K562 (cell line): ENCODE results near the gene CTDNEP1. TPM values are rescaled to one million over a fixed set of nuclear protein-coding genes. Genes with fewer than 3 reads are reported as not detected.
A peak's percentile ranks its signal among the peaks of the same experiment; 100 is the strongest.

Source experiments
- CBX8 ChIP-seq: fragments of 200-600 bp; sonication (generic); IDR thresholded peaks from 2 replicates; pipeline ENCODE4 v1.6.1; 2012; ENCODE audit warnings: borderline replicate concordance, mixed run types, low read depth, mild to moderate bottlenecking, moderate library complexity, mixed read lengths, low read length, control low read depth, inconsistent platforms; ENCODE audit not compliant: poor library complexity, severe bottlenecking; ENCODE audit errors: extremely low read depth
- CTCF ChIP-seq, 3 experiments: IDR thresholded peaks in 2 of 3; conservative IDR thresholded peaks in 1 of 3; 2 replicates each; pipeline ENCODE4 v1.5.1; 2011 to 2012; ENCODE audit warnings: low read length in 3 of 3, mild to moderate bottlenecking in 3 of 3, control low read depth in 2 of 3, improper control_type of control experiment in 1 of 3, inconsistent platforms in 1 of 3, low read depth in 1 of 3, mixed read lengths in 1 of 3, moderate library complexity in 1 of 3; ENCODE audit not compliant: insufficient read depth in 2 of 3
- E4F1 ChIP-seq: fragments of 250-450 bp; sonication (Bioruptor Pico); IDR thresholded peaks from 2 replicates; pipeline ENCODE4 v1.5.0; 2021; ENCODE audit warnings: mild to moderate bottlenecking, borderline replicate concordance
- ILF3 ChIP-seq: fragments of 450-650 bp; IDR thresholded peaks from 2 replicates; pipeline ENCODE4 v1.6.1; 2018; ENCODE audit warnings: antibody characterized with exemption, mild to moderate bottlenecking, moderate library complexity, borderline replicate concordance
- NONO ChIP-seq, 2 experiments: fragments of 200-400 bp in 1 of 2; fragments of 450-650 bp in 1 of 2; formaldehyde crosslinking in 1 of 2; IDR thresholded peaks; 2 replicates each; pipeline ENCODE4 v1.6.1; 2017; ENCODE audit warnings: low read depth in 2 of 2, mild to moderate bottlenecking in 2 of 2, moderate library complexity in 2 of 2, low read length in 1 of 2
- RBM34 ChIP-seq: fragments of 200-400 bp; formaldehyde crosslinking; IDR thresholded peaks from 2 replicates; pipeline ENCODE4 v1.6.1; 2018; ENCODE audit warnings: low read length, borderline replicate concordance; ENCODE audit not compliant: insufficient read depth
- RFX7 ChIP-seq: fragments of 250-450 bp; sonication (Bioruptor Pico); IDR thresholded peaks from 2 replicates; pipeline ENCODE4 v1.5.1; 2021; ENCODE audit warnings: mild to moderate bottlenecking
- SMAD4 ChIP-seq: fragments of 250-450 bp; sonication (Bioruptor Pico); conservative IDR thresholded peaks from 2 replicates; pipeline ENCODE4 v1.8.0; 2021; ENCODE audit warnings: inconsistent platforms, mild to moderate bottlenecking, moderate library complexity
- SMC3 ChIP-seq: conservative IDR thresholded peaks from 2 replicates; pipeline ENCODE4 v1.6.1; 2011; ENCODE audit warnings: low read depth, low read length, improper control_type of control experiment; ENCODE audit not compliant: insufficient read depth
- TBL1XR1 ChIP-seq, 2 experiments: IDR thresholded peaks; 2 replicates each; pipeline ENCODE4 v1.6.1; 2012; ENCODE audit warnings: improper control_type of control experiment in 2 of 2, low read length in 2 of 2, mild to moderate bottlenecking in 1 of 2
- ZBTB7A ChIP-seq: IDR thresholded peaks from 2 replicates; pipeline ENCODE4 v1.6.1; 2011; ENCODE audit warnings: low read depth, mild to moderate bottlenecking, low read length, moderate library complexity, borderline replicate concordance; ENCODE audit not compliant: control insufficient read depth
- ZNF232 ChIP-seq: sonication (generic); formaldehyde crosslinking; IDR thresholded peaks from 2 replicates; pipeline ENCODE4 v1.8.0; 2022; ENCODE audit warnings: mild to moderate bottlenecking, missing genetic modification reagents
- ZNF785 ChIP-seq: fragments of 250-450 bp; sonication (Bioruptor Pico); IDR thresholded peaks from 2 replicates; pipeline ENCODE4 v1.4.0; 2020; ENCODE audit warnings: mild to moderate bottlenecking
- polyA plus RNA-seq, 8 experiments: library from polyadenylated mRNA; depleted of rRNA in 4 of 8; stranded (reverse) in 5 of 8; unstranded in 3 of 8; fragments of >200 nt; fragmentation: Nextera tagmentation in 2 of 8; fragmentation: Illumina TruSeq in 1 of 8; extraction: Ambion mirVana in 2 of 8; extraction: Trizol in 1 of 8; gene quantifications; 2 replicates each; pipeline versions ENCODE4 v1.2.1 to v1.2.3, GENCODE V29; 2011 to 2014; ENCODE audit warnings: inconsistent platforms in 1 of 8, missing spikeins in 1 of 8
- total RNA-seq, 7 experiments: library from RNA; depleted of rRNA in 6 of 7; stranded (reverse); fragments of >200 nt in 6 of 7; fragmentation: Illumina TruSeq in 2 of 7; extraction: Trizol in 2 of 7; gene quantifications; 2 replicates each; pipeline versions ENCODE4 v1.2.1 to v1.2.3, GENCODE V29; 2011 to 2021; ENCODE audit warnings: low replicate concordance in 1 of 7
- TF ChIP-seq, protein P1 (sequence below): fragments of 250-450 bp; sonication (Bioruptor Pico); IDR thresholded peaks from 2 replicates; pipeline ENCODE4 v1.4.0; 2020; ENCODE audit warnings: mild to moderate bottlenecking, moderate library complexity, borderline replicate concordance

Gene CTDNEP1
- total and polyA plus RNA-seq, 9 of the 15 experiments (the other 6 are each of a cell fraction or from before 2014, with no cell fraction given) = 10.7 to 150 (median 28.5) TPM

DNA sequence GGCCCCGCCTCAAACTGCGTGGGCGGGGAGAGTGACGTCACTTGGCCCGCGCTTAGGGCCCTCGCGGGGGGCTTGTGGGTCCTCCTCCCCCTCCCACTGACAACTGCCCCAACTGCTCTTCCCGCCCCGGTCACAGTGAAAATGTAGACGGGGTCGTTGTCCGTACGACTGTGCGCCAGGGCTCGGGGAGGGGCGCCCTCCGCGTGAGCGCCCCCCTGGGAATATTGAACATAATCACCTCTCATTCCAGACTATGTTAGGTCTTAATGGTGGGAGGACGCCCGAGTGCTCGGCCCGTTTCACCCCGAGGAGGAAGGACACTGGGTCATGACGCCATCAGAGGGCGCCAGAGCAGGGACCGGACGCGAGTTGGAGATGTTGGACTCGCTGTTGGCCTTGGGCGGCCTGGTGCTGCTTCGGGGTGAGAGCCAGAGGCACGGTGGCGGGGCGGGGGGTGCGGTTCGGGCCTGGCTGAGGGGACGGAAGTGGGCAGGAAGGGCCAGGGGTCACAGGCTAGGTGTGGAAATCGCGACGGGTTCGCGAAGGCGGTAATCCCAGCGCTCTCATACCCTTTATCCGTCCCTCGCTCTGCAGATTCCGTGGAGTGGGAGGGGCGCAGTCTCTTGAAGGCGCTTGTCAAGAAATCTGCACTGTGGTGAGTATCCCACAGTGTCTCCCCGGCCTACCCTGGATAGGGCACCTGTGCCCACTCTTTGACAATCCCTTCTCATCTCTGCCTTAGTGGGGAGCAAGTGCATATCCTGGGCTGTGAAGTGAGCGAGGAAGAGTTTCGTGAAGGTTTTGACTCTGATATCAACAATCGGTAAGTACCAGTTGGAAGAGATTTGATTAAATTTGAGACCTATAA is 876 bp upstream of the CTDNEP1 start, which contains the start of gene ELP5 (continued):
- TF ChIP-seq NONO (IDR thresholded peaks at IDR 0.05; ENCODE audit: low read depth in 2 of 2, low read length in 1 of 2) (0 out of 4 replicates have a peak, but pooled peaks of 1 of the 2 experiments have one; percentile 23), ZNF785 (CRISPR knock-in tag) (no peak), RFX7 (no peak), TBL1XR1 (IDR thresholded peaks at IDR 0.05; ENCODE audit: low read length in 2 of 2) (peak in 1 of 2 experiments; percentile 18; a peak in 1 of 4 replicates), ILF3 (0 out of 2 replicates have a peak, but pooled peaks have one; percentile 43), SMC3 (0 out of 2 replicates have a peak, but pooled peaks have one; percentile 2), E4F1 (CRISPR knock-in tag) (no peak), CTCF (IDR thresholded peaks at IDR 0.05 in 2 of 3, conservative IDR thresholded peaks at IDR 0.05 in 1 of 3; ENCODE audit: insufficient read depth in 2 of 3, low read depth in 1 of 3, low read length in 3 of 3) (peak in 2 of 3 experiments; percentile 27 to 39; a peak in 4 of 6 replicates), SMAD4 (CRISPR knock-in tag) (no peak), CBX8 (no peak), RBM34 (no peak), ZNF232 (CRISPR knock-in tag) (0 out of 2 replicates have a peak, but pooled peaks have one; percentile 59), ZBTB7A (peak; percentile 96)
- TF ChIP-seq, protein P1, sequence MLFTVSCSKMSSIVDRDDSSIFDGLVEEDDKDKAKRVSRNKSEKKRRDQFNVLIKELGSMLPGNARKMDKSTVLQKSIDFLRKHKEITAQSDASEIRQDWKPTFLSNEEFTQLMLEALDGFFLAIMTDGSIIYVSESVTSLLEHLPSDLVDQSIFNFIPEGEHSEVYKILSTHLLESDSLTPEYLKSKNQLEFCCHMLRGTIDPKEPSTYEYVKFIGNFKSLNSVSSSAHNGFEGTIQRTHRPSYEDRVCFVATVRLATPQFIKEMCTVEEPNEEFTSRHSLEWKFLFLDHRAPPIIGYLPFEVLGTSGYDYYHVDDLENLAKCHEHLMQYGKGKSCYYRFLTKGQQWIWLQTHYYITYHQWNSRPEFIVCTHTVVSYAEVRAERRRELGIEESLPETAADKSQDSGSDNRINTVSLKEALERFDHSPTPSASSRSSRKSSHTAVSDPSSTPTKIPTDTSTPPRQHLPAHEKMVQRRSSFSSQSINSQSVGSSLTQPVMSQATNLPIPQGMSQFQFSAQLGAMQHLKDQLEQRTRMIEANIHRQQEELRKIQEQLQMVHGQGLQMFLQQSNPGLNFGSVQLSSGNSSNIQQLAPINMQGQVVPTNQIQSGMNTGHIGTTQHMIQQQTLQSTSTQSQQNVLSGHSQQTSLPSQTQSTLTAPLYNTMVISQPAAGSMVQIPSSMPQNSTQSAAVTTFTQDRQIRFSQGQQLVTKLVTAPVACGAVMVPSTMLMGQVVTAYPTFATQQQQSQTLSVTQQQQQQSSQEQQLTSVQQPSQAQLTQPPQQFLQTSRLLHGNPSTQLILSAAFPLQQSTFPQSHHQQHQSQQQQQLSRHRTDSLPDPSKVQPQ (CRISPR knock-in tag) = no peak
